ENCODE measurements around the gene VIPR2.
"Not testable (repeated sequence)": the region's sequence is repeated elsewhere in the genome, so short reads cannot be mapped to it uniquely, and the experiment has no call there.

- not testable (repeated sequence) for TF ChIP-seq CTCF, POLR2A (IDR thresholded peaks at IDR 0.05)
These were observed 62.6 kb downstream of the VIPR2 start for GRCh38 chr7:159082075-159082474.
